K562 (cell line): ENCODE measurements around the gene AKT1. TPM values are rescaled to one million over a fixed set of nuclear protein-coding genes. Genes with fewer than 3 reads are reported as not detected.

Experiments
- CBFB ChIP-seq: sonication (generic); formaldehyde crosslinking; IDR thresholded peaks from 2 replicates; pipeline ENCODE4 v1.4.0; 2020; ENCODE audit warnings: mild to moderate bottlenecking, missing genetic modification reagents
- GATAD2A ChIP-seq: fragments of 450-650 bp; IDR thresholded peaks from 2 replicates; pipeline ENCODE4 v1.6.1; 2017
- ID3 ChIP-seq, 2 experiments: fragments of 250-450 bp in 1 of 2; fragments of 450-650 bp in 1 of 2; sonication (Bioruptor Pico) in 1 of 2; IDR thresholded peaks; 2 replicates each; pipeline versions ENCODE4 v1.6.1 to v1.8.0; 2016 to 2021; ENCODE audit warnings: mild to moderate bottlenecking in 2 of 2, moderate library complexity in 2 of 2, missing compliant biosample characterization in 1 of 2, missing genetic modification characterization in 1 of 2
- PCBP2 ChIP-seq: fragments of 200-400 bp; formaldehyde crosslinking; IDR thresholded peaks from 2 replicates; pipeline ENCODE4 v1.6.1; 2018; ENCODE audit warnings: low read length, low read depth, mild to moderate bottlenecking, moderate library complexity; ENCODE audit not compliant: poor library complexity, severe bottlenecking
- PHTF2 ChIP-seq: fragments of 250-450 bp; sonication (Bioruptor Pico); IDR thresholded peaks from 2 replicates; pipeline ENCODE4 v1.5.0; 2021; ENCODE audit warnings: mild to moderate bottlenecking
- POLR3A ChIP-seq: IDR thresholded peaks from 2 replicates; pipeline ENCODE4 v1.6.1; 2011; ENCODE audit warnings: borderline replicate concordance, mild to moderate bottlenecking, moderate library complexity; ENCODE audit not compliant: insufficient read length, insufficient read depth; ENCODE audit errors: extremely low read depth
- SRSF9 ChIP-seq: fragments of 200-400 bp; formaldehyde crosslinking; IDR thresholded peaks from 2 replicates; pipeline ENCODE4 v1.6.1; 2017; ENCODE audit warnings: low read depth, low read length, borderline replicate concordance
- STAT5A ChIP-seq: IDR thresholded peaks from 2 replicates; pipeline ENCODE4 v1.6.1; 2012; ENCODE audit warnings: low read length, inconsistent platforms, borderline replicate concordance
- TFAP4 ChIP-seq: sonication (generic); formaldehyde crosslinking; IDR thresholded peaks from 2 replicates; pipeline ENCODE4 v1.8.0; 2022; ENCODE audit warnings: missing genetic modification reagents, mild to moderate bottlenecking, moderate library complexity, borderline replicate concordance
- XRCC5 ChIP-seq: fragments of 200-400 bp; formaldehyde crosslinking; IDR thresholded peaks from 2 replicates; pipeline ENCODE4 v1.6.1; 2017; ENCODE audit warnings: low read depth, mild to moderate bottlenecking, low read length
- ZEB2 ChIP-seq: fragments of 450-650 bp; IDR thresholded peaks from 2 replicates; pipeline ENCODE4 v1.6.1; 2016
- ZNF212 ChIP-seq: fragments of 450-650 bp; formaldehyde crosslinking; IDR thresholded peaks from 2 replicates; pipeline ENCODE4 v1.4.0; 2020; ENCODE audit warnings: mild to moderate bottlenecking
- ZNF274 ChIP-seq: IDR thresholded peaks from 2 replicates; pipeline ENCODE4 v1.6.1; 2011; ENCODE audit warnings: low read depth, mild to moderate bottlenecking, low read length, moderate library complexity, borderline replicate concordance
- ZNF449 ChIP-seq: fragments of 250-450 bp; sonication (Bioruptor Pico); IDR thresholded peaks from 2 replicates; pipeline ENCODE4 v1.8.0; 2022; ENCODE audit warnings: moderate library complexity, mild to moderate bottlenecking, inconsistent platforms
- polyA plus RNA-seq, 8 experiments: library from polyadenylated mRNA; depleted of rRNA in 4 of 8; stranded (reverse) in 5 of 8; unstranded in 3 of 8; fragments of >200 nt; fragmentation: Nextera tagmentation in 2 of 8; fragmentation: Illumina TruSeq in 1 of 8; extraction: Ambion mirVana in 2 of 8; extraction: Trizol in 1 of 8; gene quantifications; 2 replicates each; pipeline versions ENCODE4 v1.2.1 to v1.2.3, GENCODE V29; 2011 to 2014; ENCODE audit warnings: inconsistent platforms in 1 of 8, missing spikeins in 1 of 8
- total RNA-seq, 7 experiments: library from RNA; depleted of rRNA in 6 of 7; stranded (reverse); fragments of >200 nt in 6 of 7; fragmentation: Illumina TruSeq in 2 of 7; extraction: Trizol in 2 of 7; gene quantifications; 2 replicates each; pipeline versions ENCODE4 v1.2.1 to v1.2.3, GENCODE V29; 2011 to 2021; ENCODE audit warnings: low replicate concordance in 1 of 7
- TF ChIP-seq, protein P1 (sequence below): fragments of 450-650 bp; IDR thresholded peaks from 2 replicates; pipeline ENCODE4 v1.6.1; 2016; ENCODE audit warnings: low read depth, mild to moderate bottlenecking, moderate library complexity
- TF ChIP-seq, protein P2 (sequence below): fragments of 250-450 bp; sonication (Bioruptor Pico); IDR thresholded peaks from 2 replicates; pipeline ENCODE4 v1.4.0; 2020; ENCODE audit warnings: mild to moderate bottlenecking
- TF ChIP-seq, protein P3 (sequence below): fragments of 450-650 bp; IDR thresholded peaks from 2 replicates; pipeline ENCODE4 v1.6.1; 2014; ENCODE audit warnings: low read depth, mild to moderate bottlenecking, moderate library complexity, borderline replicate concordance
- TF ChIP-seq, protein P4 (sequence below), 3 experiments: fragments of 200-800 bp in 1 of 3; sonication (Bioruptor generic) in 1 of 3; sonication (generic) in 1 of 3; formaldehyde crosslinking in 1 of 3; IDR thresholded peaks; 2 replicates each; pipeline versions ENCODE4 v1.6.1 to v1.8.0; 2016 to 2022; ENCODE audit warnings: mild to moderate bottlenecking in 2 of 3, missing compliant biosample characterization in 2 of 3, missing genetic modification characterization in 2 of 3, missing genetic modification reagents in 1 of 3

AKT1 gene
- total and polyA plus RNA-seq, 9 of the 15 experiments (the other 6 are each of a cell fraction or from before 2014, with no cell fraction given), result 0.49 to 132 (median 75.1) TPM

- no peak for TF ChIP-seq ID3 (CRISPR knock-in tag; IDR thresholded peaks at IDR 0.05)
- no peak for TF ChIP-seq ID3 (tag; IDR thresholded peaks at IDR 0.05)
- peak; percentile 22; the same call in 1 of the 2 replicates for TF ChIP-seq TFAP4 (CRISPR knock-in tag)
- TF ChIP-seq ZNF212 (CRISPR knock-in tag), result no peak
- no peak for TF ChIP-seq STAT5A
- TF ChIP-seq, protein P1, sequence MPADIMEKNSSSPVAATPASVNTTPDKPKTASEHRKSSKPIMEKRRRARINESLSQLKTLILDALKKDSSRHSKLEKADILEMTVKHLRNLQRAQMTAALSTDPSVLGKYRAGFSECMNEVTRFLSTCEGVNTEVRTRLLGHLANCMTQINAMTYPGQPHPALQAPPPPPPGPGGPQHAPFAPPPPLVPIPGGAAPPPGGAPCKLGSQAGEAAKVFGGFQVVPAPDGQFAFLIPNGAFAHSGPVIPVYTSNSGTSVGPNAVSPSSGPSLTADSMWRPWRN, result no peak
- TF ChIP-seq, protein P2, sequence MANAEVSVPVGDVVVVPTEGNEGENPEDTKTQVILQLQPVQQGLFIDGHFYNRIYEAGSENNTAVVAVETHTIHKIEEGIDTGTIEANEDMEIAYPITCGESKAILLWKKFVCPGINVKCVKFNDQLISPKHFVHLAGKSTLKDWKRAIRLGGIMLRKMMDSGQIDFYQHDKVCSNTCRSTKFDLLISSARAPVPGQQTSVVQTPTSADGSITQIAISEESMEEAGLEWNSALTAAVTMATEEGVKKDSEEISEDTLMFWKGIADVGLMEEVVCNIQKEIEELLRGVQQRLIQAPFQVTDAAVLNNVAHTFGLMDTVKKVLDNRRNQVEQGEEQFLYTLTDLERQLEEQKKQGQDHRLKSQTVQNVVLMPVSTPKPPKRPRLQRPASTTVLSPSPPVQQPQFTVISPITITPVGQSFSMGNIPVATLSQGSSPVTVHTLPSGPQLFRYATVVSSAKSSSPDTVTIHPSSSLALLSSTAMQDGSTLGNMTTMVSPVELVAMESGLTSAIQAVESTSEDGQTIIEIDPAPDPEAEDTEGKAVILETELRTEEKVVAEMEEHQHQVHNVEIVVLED, result no peak
- no peak for TF ChIP-seq CBFB
- TF ChIP-seq, protein P3, sequence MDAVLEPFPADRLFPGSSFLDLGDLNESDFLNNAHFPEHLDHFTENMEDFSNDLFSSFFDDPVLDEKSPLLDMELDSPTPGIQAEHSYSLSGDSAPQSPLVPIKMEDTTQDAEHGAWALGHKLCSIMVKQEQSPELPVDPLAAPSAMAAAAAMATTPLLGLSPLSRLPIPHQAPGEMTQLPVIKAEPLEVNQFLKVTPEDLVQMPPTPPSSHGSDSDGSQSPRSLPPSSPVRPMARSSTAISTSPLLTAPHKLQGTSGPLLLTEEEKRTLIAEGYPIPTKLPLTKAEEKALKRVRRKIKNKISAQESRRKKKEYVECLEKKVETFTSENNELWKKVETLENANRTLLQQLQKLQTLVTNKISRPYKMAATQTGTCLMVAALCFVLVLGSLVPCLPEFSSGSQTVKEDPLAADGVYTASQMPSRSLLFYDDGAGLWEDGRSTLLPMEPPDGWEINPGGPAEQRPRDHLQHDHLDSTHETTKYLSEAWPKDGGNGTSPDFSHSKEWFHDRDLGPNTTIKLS, result no peak
- TF ChIP-seq ZEB2, result no peak
- TF ChIP-seq PHTF2 (CRISPR knock-in tag), result no peak
- TF ChIP-seq SRSF9, result no peak
- no peak for TF ChIP-seq PCBP2
- TF ChIP-seq GATAD2A, result no peak
- TF ChIP-seq, protein P4, sequence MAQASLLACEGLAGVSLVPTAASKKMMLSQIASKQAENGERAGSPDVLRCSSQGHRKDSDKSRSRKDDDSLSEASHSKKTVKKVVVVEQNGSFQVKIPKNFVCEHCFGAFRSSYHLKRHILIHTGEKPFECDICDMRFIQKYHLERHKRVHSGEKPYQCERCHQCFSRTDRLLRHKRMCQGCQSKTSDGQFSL (CRISPR knock-in tag; IDR thresholded peaks at IDR 0.05), result no peak
- TF ChIP-seq, protein P4 (tag; IDR thresholded peaks at IDR 0.05), result no peak
- TF ChIP-seq XRCC5, result 0 out of 2 replicates have a peak, but pooled peaks have one; percentile 20
- TF ChIP-seq ZNF449, result no peak
- TF ChIP-seq ZNF274, result no peak
- no peak for TF ChIP-seq POLR3A
Observed at GRCh38 chr14:104724981-104725771, 70.4 kb downstream of the AKT1 start (continued).
